Loucy (cell line): ENCODE results near the gene HPCAL4.

Experiments used
- CTCF ChIP-seq: fragments of 200-600 bp; sonication (generic); conservative IDR thresholded peaks from 2 replicates; pipeline ENCODE4 v1.5.1; 2014; ENCODE audit warnings: mild to moderate bottlenecking, antibody characterized with exemption, low read length
- EZH2phosphoT487 ChIP-seq: fragments of 200-600 bp; IDR thresholded peaks from 2 replicates; pipeline ENCODE4 v1.6.1; 2018; ENCODE audit warnings: antibody characterized with exemption, mild to moderate bottlenecking, moderate library complexity, borderline replicate concordance

DNA sequence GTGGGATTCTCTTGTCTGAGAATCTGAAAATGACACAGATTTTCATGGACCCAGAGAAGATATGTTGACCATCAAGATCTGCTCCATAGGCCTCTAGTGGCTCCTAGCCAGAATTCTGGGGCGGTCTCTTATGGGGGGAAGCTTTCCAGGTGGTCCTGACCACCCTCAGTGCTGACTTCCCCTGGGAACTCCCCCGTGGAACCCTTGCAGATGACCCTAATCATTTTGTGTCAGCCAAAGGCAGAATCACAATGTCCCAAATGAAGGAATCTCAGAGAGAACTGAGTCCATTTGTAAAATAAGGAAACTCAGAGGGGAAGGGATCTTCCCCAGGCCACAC, 55.4 kb downstream of the HPCAL4 start:
- TF ChIP-seq CTCF (no peak), EZH2phosphoT487 (no peak)
